Measurements from ENCODE around the gene RPP25.
A peak's percentile ranks its signal among the peaks of the same experiment; 100 is the strongest.

The RPP25 gene

DNA sequence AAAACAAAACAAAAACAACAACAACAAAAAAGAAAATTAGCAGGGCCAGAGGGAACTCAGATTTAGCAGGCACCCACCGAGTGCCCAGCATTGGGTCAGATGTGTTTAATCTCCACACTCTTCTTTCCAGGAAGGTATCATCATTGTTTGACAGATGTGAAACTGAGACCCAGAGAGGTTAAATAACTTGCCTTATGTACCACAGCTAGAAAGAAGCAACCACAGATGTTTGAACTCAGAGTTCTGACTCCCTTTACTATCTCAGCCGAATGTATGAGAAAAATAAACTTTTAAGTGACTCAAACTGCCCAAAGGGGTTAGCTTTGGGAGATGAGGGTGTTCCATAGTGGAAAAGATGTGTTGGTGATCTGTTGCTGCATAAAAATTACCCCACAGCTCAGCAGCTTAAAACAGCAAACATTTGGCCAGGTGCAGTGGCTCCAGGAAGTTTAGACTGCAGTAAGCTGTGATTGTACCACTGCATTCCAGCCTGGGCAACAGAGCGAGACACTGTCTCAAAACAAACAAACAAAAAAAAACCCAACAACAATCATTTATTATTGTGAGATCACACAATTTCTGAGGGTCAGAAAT is 4.5 kb upstream of the RPP25 start:
- H3K27me3 ChIP-seq (ENCODE audit: insufficient read depth, low read depth): no peaks in the 10 kb centered on the region
- no peak overlapping the region for H2AFZ ChIP-seq (ENCODE audit: low read depth)
- H3K79me2 ChIP-seq (ENCODE audit: insufficient read depth, low read depth): no peaks in the 10 kb centered on the region
- peak overlapping the region; percentile 10; the same call in 1 of the 2 replicates for H3K4me2 ChIP-seq
- H3K4me3 ChIP-seq (IDR thresholded peaks at IDR 0.05; ENCODE audit: insufficient read depth, low read depth, low read length): no peak overlapping the region
- no peaks in the 10 kb centered on the region for H4K20me1 ChIP-seq (ENCODE audit: insufficient read depth)
- H3K27ac ChIP-seq: peak overlapping the region; percentile 24; the same call in 1 of the 2 replicates
- TF ChIP-seq, protein P1, sequence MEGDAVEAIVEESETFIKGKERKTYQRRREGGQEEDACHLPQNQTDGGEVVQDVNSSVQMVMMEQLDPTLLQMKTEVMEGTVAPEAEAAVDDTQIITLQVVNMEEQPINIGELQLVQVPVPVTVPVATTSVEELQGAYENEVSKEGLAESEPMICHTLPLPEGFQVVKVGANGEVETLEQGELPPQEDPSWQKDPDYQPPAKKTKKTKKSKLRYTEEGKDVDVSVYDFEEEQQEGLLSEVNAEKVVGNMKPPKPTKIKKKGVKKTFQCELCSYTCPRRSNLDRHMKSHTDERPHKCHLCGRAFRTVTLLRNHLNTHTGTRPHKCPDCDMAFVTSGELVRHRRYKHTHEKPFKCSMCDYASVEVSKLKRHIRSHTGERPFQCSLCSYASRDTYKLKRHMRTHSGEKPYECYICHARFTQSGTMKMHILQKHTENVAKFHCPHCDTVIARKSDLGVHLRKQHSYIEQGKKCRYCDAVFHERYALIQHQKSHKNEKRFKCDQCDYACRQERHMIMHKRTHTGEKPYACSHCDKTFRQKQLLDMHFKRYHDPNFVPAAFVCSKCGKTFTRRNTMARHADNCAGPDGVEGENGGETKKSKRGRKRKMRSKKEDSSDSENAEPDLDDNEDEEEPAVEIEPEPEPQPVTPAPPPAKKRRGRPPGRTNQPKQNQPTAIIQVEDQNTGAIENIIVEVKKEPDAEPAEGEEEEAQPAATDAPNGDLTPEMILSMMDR (conservative IDR thresholded peaks at IDR 0.05; ENCODE audit: low read depth, low read length): no peak
- H3K4me1 ChIP-seq (ENCODE audit: low read depth, poor library complexity, severe bottlenecking): peaks cover 30% of the 10 kb centered on the region
- no peaks in the 10 kb centered on the region for H3K36me3 ChIP-seq (ENCODE audit: insufficient read depth)
- no peak overlapping the region for H3K9ac ChIP-seq

DNA sequence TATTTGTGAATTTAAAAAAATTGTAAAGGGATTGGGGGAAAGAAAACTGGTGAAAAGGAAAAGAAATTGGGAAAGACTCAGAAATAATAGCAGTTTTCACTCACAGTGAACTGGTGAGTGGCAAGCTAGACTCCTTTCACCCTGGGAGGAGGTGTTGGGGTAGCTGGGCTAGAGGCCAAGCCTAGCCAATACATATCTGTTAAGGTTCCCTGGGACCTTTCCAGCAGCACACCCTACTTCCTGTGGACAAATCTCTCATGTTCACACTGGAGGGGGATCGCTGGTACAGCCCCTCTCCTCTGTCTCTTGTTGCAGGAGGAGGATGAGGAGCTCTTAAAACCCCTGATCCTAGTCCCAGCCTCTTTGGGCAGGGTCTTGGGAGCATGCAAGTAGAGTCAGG is 3.7 kb upstream of the RPP25 start:
- H3K79me2 ChIP-seq (ENCODE audit: insufficient read depth, low read depth): peaks cover 7% of the 10 kb centered on the region
- no peaks in the 10 kb centered on the region for H3K27me3 ChIP-seq (ENCODE audit: insufficient read depth, low read depth)
- H3K36me3 ChIP-seq (ENCODE audit: insufficient read depth): no peaks in the 10 kb centered on the region
- TF ChIP-seq, protein P1 (conservative IDR thresholded peaks at IDR 0.05; ENCODE audit: low read depth, low read length): no peak
- no peak overlapping the region for H3K4me3 ChIP-seq (IDR thresholded peaks at IDR 0.05; ENCODE audit: insufficient read depth, low read depth, low read length)
- H3K9ac ChIP-seq: no peak overlapping the region
- no peak overlapping the region for H2AFZ ChIP-seq (ENCODE audit: low read depth)
- no peak overlapping the region for H3K4me2 ChIP-seq
- H3K4me1 ChIP-seq (ENCODE audit: low read depth, poor library complexity, severe bottlenecking): peaks cover 37% of the 10 kb centered on the region
- no peaks in the 10 kb centered on the region for H4K20me1 ChIP-seq (ENCODE audit: insufficient read depth)
- H3K27ac ChIP-seq: no peak overlapping the region

DNA sequence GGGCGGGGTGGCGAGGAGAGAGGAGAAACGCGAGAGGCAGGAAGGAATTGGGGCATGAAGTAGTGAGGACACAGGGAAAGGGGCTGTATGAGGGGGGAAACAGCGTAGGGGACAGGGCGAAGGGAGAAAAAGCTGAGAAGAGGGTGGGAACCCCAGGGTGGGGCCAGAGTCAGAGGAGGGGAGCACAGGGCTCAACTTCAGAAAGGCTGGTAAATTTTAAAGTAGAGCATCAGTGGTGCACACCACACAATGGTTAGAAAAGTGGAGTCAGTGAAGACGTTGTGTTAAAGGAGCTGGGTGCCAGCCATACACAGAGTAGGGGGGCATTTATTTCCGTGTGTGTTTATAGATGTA is 3.0 kb upstream of the RPP25 start:
- H2AFZ ChIP-seq (ENCODE audit: low read depth): no peak overlapping the region
- H3K27ac ChIP-seq: no peak overlapping the region
- H3K9ac ChIP-seq: no peak overlapping the region
- no peaks in the 10 kb centered on the region for H4K20me1 ChIP-seq (ENCODE audit: insufficient read depth)
- no peak overlapping the region for H3K4me2 ChIP-seq
- peaks cover 13% of the 10 kb centered on the region for H3K79me2 ChIP-seq (ENCODE audit: insufficient read depth, low read depth)
- H3K4me3 ChIP-seq (IDR thresholded peaks at IDR 0.05; ENCODE audit: insufficient read depth, low read depth, low read length): no peak overlapping the region
- no peaks in the 10 kb centered on the region for H3K27me3 ChIP-seq (ENCODE audit: insufficient read depth, low read depth)
- TF ChIP-seq, protein P1 (conservative IDR thresholded peaks at IDR 0.05; ENCODE audit: low read depth, low read length): no peak
- H3K4me1 ChIP-seq (ENCODE audit: low read depth, poor library complexity, severe bottlenecking): peaks cover 38% of the 10 kb centered on the region
- H3K36me3 ChIP-seq (ENCODE audit: insufficient read depth): no peaks in the 10 kb centered on the region

DNA sequence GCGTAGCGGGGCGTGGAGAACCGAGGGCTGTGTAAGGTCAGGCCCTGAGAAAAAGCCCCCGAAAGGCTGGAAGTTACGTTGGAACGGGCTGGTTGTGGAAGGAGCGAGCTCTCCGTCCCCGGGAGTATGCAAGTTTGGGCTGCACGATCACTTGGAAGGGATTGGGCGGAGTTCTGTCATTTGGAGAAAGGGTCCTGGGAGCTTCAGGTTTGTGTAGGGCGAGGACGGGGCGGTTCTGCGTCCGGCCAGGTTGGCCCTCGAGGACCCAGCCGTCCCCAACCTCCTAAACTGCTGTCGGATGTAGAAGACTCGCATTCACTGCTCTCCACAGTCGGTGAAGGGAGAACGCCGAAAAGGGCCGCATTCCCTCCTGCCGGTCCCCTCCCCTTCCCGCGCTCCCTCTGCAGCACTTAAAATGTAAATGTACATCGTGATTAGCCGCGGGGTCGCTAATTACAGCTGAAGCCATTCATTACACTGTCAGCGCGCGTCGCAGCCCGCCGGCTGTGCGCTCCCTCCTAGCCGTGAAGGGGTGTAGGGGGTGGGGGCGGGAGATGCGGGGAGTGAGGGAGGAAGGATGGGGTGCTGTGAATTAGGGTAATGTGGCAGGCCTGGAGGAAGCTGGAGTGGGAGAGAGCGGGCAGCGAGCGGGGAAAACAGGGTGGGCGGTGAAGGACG is 2.5 kb upstream of the RPP25 start:
- H4K20me1 ChIP-seq (ENCODE audit: insufficient read depth): no peaks in the 10 kb centered on the region
- H3K4me3 ChIP-seq (IDR thresholded peaks at IDR 0.05; ENCODE audit: insufficient read depth, low read depth, low read length): no peak overlapping the region
- H3K36me3 ChIP-seq (ENCODE audit: insufficient read depth): no peaks in the 10 kb centered on the region
- H3K9ac ChIP-seq: no peak overlapping the region
- no peak overlapping the region for H2AFZ ChIP-seq (ENCODE audit: low read depth)
- TF ChIP-seq, protein P1 (conservative IDR thresholded peaks at IDR 0.05; ENCODE audit: low read depth, low read length): no peak
- H3K27ac ChIP-seq: no peak overlapping the region
- no peak overlapping the region for H3K4me2 ChIP-seq
- peaks cover 13% of the 10 kb centered on the region for H3K79me2 ChIP-seq (ENCODE audit: insufficient read depth, low read depth)
- H3K4me1 ChIP-seq (ENCODE audit: low read depth, poor library complexity, severe bottlenecking): peaks cover 38% of the 10 kb centered on the region
- H3K27me3 ChIP-seq (ENCODE audit: insufficient read depth, low read depth): no peaks in the 10 kb centered on the region
